Measurements from ENCODE around the gene ADAMTSL3.
"Not testable (repeated sequence)": the region's sequence is repeated elsewhere in the genome, so short reads cannot be mapped to it uniquely, and the experiment has no call there.

The ADAMTSL3 gene

DNA sequence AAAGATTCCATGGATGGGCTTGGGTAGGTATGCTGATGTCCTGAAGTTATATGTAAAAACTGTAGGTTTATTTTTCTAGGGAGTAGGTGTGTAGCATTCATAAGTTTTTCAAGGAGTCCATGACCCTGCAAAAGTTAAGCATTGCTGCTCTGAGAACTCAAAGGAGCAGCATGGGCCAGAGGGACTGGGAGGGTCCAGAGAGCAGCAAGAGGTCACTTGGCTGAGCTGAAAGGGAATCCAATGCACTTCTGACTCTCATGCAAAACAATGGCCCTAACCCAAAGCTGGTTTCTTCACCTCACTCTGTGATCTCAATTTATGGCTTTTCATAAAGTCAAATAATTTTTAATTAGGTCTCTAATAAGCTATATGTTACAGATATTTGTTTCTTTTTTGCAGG is 383.4 kb downstream of the ADAMTSL3 start:
- no peak for DNase-seq (ENCODE audit: low spot score)

DNA sequence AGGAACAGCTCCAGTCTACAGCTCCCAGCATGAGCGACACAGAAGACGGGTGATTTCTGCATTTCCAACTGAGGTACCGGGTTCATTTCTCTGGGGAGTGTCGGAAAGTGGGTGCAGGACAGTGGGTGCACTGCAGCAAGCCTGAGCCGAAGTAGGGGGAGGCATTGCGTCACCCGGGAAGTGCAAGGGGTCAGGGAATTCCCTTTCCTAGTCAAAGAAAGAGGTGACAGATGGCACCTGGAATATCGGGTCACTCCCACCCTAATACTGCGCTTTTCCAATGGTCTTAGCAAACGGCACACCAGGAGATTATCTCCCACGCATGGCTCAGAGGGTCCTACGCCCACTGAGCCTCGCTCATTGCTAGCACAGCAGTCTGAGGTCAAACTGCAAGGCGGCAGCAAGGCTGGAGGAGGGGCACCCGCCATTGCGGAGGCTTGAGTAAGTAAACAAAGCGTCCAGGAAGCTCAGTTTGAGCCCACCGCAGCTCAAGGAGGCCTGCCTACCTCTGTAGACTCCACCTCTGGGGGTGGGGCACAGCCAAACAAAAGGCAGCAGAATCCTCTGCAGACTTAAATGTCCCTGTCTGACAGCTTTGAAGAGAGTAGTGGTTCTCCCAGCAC is 388.6 kb downstream of the ADAMTSL3 start:
- DNase-seq (ENCODE audit: low spot score) = not testable (repeated sequence)

DNA sequence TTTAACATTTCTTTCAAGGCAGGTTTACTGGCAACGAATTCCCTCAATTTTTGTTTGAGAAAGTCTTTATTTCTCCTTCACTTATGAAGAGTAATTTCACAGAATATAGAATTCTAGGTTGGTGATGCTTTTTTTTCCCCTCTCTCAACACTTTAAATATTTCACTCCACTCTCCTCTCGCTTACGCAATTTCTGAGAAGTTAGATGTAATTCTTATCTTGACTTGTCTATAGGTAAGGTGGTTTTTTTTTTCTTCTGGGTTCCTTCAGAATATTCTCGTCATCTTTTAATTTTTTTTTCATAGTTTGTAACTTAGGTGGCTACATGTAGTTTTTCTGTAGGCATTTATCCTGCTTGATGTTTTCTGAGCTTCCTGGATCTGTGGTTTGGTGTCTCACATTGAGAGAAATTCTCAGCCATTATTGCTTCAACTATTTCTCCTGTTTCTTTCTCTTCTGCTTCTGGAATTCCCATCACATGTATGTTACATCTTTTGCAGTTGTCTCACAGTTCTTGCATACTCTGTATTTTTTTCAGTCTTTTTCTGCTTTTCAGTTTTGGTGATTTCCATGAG is 392.2 kb downstream of the ADAMTSL3 start:
- DNase-seq (ENCODE audit: low spot score) = no peak

DNA sequence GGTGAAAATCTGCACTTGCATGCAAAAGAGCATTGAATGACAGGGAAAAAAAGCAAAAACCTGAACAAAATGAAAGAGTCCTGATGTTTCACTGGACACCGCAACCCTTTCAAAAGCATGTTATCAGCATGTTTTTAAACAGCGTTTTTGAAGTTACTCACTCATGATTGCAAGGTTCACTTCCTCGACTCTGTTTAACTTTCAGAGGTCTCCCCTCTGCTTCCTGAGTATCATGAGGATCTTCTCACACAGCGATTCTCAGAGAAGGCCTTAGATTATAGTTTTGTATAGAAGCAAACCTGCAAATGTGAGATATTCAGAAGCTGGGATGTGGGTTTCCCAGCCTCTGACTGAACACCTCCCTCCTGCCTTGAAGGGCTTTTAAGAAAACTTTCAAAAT is 395.6 kb downstream of the ADAMTSL3 start:
- DNase-seq (ENCODE audit: low spot score) = not testable (repeated sequence)

DNA sequence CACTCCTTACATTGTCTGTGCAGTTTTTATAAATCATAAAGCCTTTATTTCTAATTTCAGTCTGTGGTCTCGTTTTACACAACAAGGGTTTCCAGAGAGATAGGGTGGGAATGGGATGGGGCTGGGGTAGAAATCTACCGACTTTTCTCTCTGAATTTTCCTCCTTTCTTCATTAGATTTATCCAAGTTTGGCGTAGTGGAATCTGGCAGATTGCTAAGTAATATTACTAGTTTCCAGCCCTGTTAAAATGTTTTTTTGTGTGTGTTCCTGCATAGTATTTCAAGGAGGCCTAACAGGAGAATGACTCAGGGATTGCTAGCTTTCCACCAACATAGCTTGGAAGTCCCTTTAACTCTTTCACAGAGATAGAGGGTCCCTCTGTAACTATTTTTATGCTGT is 396.2 kb downstream of the ADAMTSL3 start:
- no peak for DNase-seq (ENCODE audit: low spot score)

DNA sequence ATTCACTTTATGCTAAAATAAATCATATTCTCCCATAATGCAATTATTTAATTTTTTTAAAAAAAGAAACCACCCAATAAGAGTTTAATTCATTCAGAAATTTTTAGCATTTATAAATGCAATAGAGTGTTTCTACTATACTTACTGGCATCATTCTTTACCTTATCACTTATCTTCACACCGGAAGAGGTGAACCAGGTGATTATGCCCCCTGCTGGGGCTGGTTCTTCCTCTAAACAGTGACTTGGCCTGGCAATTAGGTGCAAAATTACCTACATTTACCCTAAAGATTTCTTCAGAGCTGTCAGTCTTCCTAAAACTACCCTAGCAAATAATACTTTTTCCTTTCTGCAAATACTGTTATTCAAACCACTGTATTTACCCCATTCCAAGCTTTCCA is 397.2 kb downstream of the ADAMTSL3 start:
- DNase-seq (ENCODE audit: low spot score) = not testable (repeated sequence)

DNA sequence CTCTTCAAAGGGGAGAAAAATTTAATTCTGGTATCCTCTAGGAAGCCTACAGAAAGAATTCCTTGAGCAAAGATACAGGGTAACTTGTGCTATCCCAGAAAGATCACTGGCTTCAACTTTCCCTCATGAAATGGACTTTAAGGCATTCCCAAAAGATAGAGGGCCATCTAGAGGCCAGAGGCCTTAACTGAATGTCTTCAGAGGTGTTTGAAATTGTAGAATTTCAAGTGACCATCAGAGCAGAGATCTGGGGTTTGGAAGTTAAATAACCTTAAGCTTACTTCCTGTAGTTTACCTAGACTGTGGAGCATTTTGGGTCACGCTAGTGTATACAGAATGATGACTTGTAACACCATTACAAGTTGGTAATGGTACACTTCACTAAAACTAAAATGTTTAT is 400.6 kb downstream of the ADAMTSL3 start:
- DNase-seq (ENCODE audit: low spot score) = not testable (repeated sequence)

DNA sequence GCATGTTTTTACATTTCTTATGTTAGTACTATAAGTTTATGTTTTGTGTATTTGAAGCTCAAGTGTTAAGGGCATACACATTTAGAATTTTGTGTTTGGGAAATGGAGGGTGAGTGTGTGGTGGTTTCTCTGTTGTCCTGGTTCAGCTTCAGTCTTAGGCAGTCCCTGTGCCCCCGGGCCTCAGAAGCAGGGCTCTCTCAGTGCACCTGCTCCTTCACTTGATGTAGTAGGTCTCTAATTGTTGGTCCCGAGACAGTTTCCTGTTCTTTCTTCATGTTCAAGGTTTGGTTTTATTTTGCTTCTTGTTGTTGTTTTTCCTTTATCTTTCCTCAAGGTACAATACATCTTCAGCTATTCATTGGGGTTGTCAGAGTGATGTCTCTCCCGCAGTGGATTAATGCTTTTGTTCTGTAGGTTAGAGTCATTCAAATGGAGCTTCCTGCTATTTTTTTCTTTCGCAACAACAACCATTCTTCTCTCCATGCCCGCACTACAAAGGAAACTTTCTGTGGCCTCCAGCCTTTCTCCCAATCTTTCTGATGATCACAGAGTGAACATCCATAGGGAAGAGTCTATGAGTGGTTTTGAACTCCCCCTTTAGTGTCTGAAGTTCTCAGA is 403.9 kb downstream of the ADAMTSL3 start:
- DNase-seq (ENCODE audit: low spot score) = no peak

DNA sequence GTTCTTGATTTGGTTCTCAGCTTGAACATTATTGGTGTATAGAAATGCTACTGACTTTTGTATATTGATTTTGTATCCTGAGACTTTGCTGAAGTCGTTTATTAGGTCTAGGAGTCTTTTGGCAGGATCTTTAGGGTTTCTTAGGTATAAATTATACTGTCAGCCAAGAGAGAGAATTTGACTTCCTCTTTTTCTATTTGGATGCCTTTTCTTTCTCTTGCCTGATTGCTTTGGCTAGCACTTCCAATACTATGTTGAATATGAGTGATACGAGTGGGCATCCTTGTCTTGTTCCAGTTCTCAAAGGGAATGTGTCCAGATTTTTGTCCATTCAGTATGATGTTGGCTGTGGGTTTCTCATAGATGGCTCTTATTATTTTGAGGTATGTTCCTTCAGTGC is 409.8 kb downstream of the ADAMTSL3 start:
- DNase-seq (ENCODE audit: low spot score) = not testable (repeated sequence)

DNA sequence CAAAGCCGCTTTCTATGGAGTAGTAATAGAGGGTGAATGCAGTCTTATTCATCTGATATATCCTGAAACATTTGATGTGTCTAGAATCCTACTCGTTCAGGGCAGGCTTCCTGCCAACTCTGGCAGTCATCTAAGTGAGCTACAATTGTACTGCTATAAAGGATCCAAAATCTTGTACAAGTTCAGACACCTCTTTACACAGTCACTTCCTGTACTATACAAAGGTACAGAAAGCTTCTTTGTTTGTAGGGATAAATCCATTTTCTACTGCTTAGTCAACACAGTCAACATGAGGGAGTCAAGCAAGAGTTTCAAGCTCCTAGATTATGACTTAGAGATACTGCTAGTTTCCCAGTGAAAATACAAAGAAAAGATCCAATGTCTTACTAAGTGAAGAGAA is 414.8 kb downstream of the ADAMTSL3 start:
- DNase-seq (ENCODE audit: low spot score) = not testable (repeated sequence)

DNA sequence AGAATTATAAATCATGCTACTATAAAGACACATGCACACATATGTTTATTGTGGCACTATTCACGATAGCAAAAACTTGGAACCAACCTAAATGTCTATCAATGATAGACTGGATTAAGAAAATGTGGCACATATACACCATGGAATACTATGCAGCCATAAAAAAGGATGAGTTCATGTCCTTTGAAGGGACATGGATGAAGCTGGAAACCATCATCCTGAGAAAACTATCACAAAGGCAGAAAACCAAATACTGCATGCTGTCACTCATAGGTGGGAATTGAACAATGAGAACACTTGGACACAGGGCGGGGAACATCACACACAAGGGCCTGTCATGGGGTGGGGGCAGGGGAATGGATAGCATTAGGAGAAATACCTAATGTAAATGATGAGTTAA is 424.1 kb downstream of the ADAMTSL3 start:
- DNase-seq (ENCODE audit: low spot score) = not testable (repeated sequence)

DNA sequence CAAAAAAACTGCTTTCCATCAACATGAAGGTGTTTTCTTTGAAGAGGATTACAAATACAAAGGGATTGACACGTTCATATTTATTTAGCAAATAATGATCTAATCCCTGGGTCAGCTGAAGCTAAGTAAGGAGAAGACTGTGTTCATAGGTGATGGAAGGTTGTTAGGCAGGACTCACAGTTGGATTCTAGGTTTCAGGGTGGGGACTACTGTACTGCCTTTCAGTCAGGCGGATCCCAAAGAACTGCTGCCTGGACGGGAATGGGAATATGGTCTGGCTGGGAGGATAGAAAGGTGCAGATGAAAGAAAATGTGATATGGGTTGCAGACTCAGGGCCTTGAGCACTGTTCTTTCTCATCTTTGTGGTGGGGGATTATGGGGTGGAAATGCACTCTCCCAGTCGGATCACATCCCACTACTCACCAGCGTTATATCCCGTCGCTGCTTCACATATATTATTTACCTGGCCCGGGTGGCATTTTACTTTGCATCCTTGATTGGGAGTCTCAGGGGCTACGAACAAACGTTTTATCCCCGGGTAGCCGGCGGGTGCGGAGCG is 425.5 kb downstream of the ADAMTSL3 start:
- not testable (repeated sequence) for DNase-seq (ENCODE audit: low spot score)

DNA sequence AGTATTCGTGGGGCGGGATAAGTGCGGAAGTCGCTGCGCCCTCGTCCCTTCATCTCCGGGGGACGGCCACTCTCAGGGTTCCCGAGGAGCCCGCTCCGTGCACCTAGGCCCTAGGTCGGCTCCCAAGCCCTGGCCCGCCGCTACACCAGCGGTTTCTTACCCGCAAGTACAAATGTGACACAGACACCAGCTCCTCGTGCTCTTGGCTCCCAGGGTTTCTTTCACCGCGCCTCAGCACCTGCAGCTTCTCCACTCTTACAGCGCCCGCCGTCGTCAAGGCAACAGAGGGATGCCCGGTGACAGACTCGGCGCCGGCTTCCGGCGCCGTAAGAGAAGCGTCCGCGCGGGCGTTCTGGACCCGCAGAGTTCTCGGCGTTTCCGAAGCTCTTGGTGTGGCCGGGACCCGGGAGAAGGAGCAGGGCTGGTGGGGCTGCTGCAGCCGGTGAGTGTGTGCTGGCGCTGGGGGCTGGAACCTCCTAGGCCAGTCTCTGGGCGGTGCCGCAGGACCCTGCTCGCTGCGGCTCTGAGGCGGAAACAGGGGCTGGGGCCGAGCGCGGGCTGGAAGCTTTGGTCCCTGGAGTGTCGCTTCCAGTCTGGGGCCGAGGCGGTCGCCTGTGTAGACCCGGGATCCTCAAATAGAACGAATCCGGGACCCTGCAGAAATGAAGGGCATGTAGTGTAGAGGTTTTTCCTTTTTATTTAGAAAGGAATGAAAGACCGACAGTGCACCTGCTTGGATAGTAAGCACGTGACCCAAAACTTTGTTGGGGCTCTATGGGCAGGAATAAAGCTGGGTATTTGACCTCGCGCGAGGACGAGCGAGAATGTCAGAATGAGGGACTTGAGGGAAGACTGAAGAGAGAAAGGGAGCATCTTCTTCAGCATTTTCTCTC is 426.2 kb downstream of the ADAMTSL3 start:
- DNase-seq (ENCODE audit: low spot score) = no peak

DNA sequence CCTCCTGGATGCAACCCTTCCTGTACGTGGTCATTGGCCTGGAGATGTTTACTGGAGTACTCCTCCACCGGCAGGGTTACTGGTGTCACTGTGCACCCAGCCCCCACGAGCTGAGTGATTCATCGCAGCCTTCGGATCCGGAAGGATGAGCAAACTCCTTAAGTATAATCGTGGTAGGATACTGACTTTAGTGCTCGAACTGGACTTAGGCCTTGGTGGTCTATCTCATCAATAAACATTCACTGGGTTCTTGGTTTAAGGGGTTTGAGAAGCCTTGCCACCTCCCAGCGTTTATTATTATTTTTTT is 426.8 kb downstream of the ADAMTSL3 start:
- not testable (repeated sequence) for DNase-seq (ENCODE audit: low spot score)

DNA sequence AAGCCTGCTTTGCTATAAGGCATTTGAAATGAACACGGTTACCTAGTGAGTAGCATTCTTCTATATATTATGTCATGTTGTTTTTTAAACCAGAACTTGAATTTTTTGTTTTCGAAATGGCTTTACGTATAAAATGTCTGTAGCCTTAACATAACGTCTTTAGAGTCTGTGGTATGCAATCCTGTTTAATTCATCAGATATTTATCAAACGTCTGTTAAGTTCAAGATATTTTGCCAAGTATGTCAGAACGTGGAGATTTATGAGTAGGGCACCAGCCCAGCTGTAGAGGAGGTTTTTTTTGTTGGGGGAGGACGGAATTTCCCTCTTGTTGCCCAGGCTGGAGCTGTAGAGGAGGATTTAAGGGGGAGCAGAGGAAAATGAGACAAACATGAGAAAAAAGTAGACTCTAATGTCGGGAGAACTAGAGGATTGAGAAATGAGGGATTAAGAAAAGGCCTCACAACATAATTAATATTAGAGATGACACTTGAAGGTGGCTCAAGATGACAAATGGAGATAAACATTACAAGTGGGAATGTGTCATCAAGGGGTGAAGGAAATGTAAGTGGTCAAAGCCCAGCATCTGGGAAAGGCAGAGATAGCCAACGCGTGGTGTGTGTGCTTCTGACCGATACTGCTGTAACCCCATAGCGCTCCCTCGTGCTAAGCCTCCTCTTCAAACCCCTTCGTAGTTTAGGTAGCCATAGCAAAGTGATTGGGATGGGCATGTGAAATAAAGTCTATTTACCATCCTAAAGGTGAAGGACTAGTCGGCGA is 427.7 kb downstream of the ADAMTSL3 start:
- no peak for DNase-seq (ENCODE audit: low spot score)

DNA sequence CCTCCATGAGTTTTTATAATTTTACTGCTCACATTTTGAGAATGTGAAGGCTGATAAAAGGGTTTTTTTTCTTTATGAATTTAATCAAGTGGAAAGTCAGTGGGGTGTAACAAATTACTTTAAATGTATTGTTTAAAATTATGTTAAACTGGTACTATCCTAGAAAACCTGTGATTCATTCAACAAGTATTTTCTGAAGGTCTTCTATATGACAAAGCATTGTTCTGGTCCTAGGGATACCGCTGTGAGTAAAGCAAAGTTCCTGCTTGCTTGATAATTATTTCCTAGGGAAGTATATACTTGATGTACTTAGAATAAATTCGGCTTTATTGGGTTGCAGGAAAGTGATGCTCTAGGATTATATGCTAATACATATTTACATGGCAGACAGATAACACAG is 428.8 kb downstream of the ADAMTSL3 start:
- DNase-seq (ENCODE audit: low spot score) = no peak

DNA sequence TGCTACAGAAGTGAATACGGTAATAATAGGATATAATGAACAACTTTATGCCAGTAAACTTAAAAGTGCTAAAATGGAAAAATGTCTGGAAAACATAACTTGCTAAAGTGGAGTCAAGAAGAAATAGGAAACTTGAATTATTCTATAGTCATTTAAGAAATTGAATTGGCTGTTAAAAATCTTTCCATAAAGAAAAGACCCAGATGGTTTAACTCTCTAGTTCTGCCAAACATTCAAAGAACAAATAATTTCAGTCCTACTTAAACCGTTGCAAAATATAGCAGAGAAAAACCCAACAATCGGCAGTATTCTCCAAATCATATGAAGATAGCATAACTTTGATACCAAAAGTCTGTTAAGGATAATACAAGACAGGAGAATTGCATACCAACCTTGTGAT is 432.1 kb downstream of the ADAMTSL3 start:
- not testable (repeated sequence) for DNase-seq (ENCODE audit: low spot score)
